Body of pancreas (tissue), 4 donors: ENCODE measurements around the gene ZNF808.

ENCODE experiments used
- CTCF ChIP-seq, 7 experiments: fragments of 450-650 bp in 4 of 7; fragments of 200-600 bp in 3 of 7; sonication (generic) in 3 of 7; IDR thresholded peaks; one replicate each; pipeline ENCODE4 v1.5.1; 2016 to 2019; ENCODE audit warnings: antibody characterized with exemption in 7 of 7
- POLR2A ChIP-seq, 3 donors: fragments of 450-650 bp; IDR thresholded peaks; one replicate each; pipeline ENCODE4 v1.6.1; 2016; ENCODE audit warnings: antibody characterized with exemption in 3 of 3, mild to moderate bottlenecking in 2 of 3

GRCh38 chr19:52592301-52592700, 64.8 kb downstream of the ZNF808 start:
- TF ChIP-seq CTCF (IDR thresholded peaks at IDR 0.05) (no peak), POLR2A (IDR thresholded peaks at IDR 0.05) (no peak)
